PC-9 (cell line): ENCODE results near the gene G6PD. TPM values are rescaled to one million over a fixed set of nuclear protein-coding genes. Genes with fewer than 3 reads are reported as not detected.
A peak's percentile ranks its signal among the peaks of the same experiment; 100 is the strongest.
"Not testable (repeated sequence)": the region's sequence is repeated elsewhere in the genome, so short reads cannot be mapped to it uniquely, and the experiment has no call there.

Source experiments
- BruUV-seq: library from RNA; stranded (reverse); fragments of 400-500 nt; replicated peaks from 2 replicates; lab custom pipeline; 2021; lab: Mats Ljungman, UMichigan
- CTCF ChIA-PET: fragments of 300-600 bp; sonication (Branson Sonifier 250); formaldehyde crosslinking; loops from one replicate; lab custom pipeline; 2022; ENCODE audit warnings: antibody characterized with exemption; lab: Charles Lee
- POLR2A ChIA-PET: fragments of 300-600 bp; sonication (Branson Sonifier 250); formaldehyde crosslinking; loops from one replicate; lab custom pipeline; 2022; ENCODE audit warnings: antibody characterized with exemption; ENCODE audit not compliant: unreplicated experiment; lab: Charles Lee
- DNase-seq, 2 experiments: peaks; one replicate each; pipeline versions ENCODE4 v3.0.0 to v3.0.0-alpha.2; 2015 to 2022; ENCODE audit warnings: mixed read lengths in 1 of 2
- H2AFZ ChIP-seq: fragments of 200-600 bp; sonication (generic); 2 replicates; pipeline ENCODE4 v1.8.1; 2017; ENCODE audit warnings: antibody characterized with exemption
- H3F3A ChIP-seq: fragments of 200-600 bp; sonication (generic); 2 replicates; pipeline ENCODE4 v1.8.1; 2017; ENCODE audit warnings: antibody characterized with exemption, mild to moderate bottlenecking, low read depth; ENCODE audit not compliant: insufficient read depth
- H3K27ac ChIP-seq: fragments of 200-600 bp; sonication (generic); 2 replicates; pipeline ENCODE4 v1.6.1; 2016; ENCODE audit warnings: mixed run types
- H3K27me3 ChIP-seq: fragments of 200-600 bp; sonication (generic); 2 replicates; pipeline ENCODE4 v1.6.1; 2016; ENCODE audit warnings: low read depth, mixed run types; ENCODE audit not compliant: insufficient read depth
- H3K36me3 ChIP-seq: fragments of 200-600 bp; sonication (generic); 2 replicates; pipeline ENCODE4 v1.6.1; 2016; ENCODE audit warnings: low read depth, mixed run types
- H3K4me1 ChIP-seq: fragments of 200-600 bp; sonication (generic); replicated peaks from 2 replicates; pipeline ENCODE4 v1.6.1; 2016; ENCODE audit warnings: mixed run types; ENCODE audit not compliant: insufficient read depth
- H3K4me2 ChIP-seq: fragments of 200-600 bp; sonication (generic); 2 replicates; pipeline ENCODE4 v1.6.1; 2017; ENCODE audit warnings: mixed run types
- H3K4me3 ChIP-seq: fragments of 200-600 bp; sonication (generic); 2 replicates; pipeline ENCODE4 v1.6.1; 2016; ENCODE audit warnings: mixed run types
- H3K79me2 ChIP-seq: fragments of 200-600 bp; sonication (generic); 2 replicates; pipeline ENCODE4 v1.6.1; 2017; ENCODE audit warnings: low read depth, mixed run types
- H3K9me2 ChIP-seq: fragments of 200-600 bp; sonication (generic); 2 replicates; pipeline ENCODE4 v1.8.1; 2017; ENCODE audit warnings: mild to moderate bottlenecking; ENCODE audit not compliant: insufficient read depth
- H3K9me3 ChIP-seq: fragments of 200-600 bp; sonication (generic); 2 replicates; pipeline ENCODE4 v1.8.1; 2016; ENCODE audit warnings: low read depth; ENCODE audit not compliant: insufficient read depth
- H4K20me1 ChIP-seq: fragments of 200-600 bp; sonication (generic); 2 replicates; pipeline ENCODE4 v1.8.1; 2017; ENCODE audit not compliant: insufficient read depth
- EZH2 ChIP-seq: fragments of 200-600 bp; sonication (generic); IDR thresholded peaks from 2 replicates; pipeline ENCODE4 v1.8.0; 2017; ENCODE audit warnings: antibody characterized with exemption, low read depth
- intact Hi-C: fragments of 100-400 bp; cut with micrococcal nuclease; formaldehyde crosslinking; loops from one replicate; pipeline ENCODE4 v1.10.0; 2022; ENCODE audit not compliant: unreplicated experiment
- total RNA-seq: library from RNA; stranded (reverse); gene quantifications from 2 replicates; pipeline ENCODE4 v1.2.3, GENCODE V29; 2021
- TF ChIP-seq, protein P1 (sequence below): fragments of 200-600 bp; sonication (generic); conservative IDR thresholded peaks from 2 replicates; pipeline ENCODE4 v1.6.1; 2017; ENCODE audit warnings: mixed run types, antibody characterized with exemption, mild to moderate bottlenecking, moderate library complexity

The G6PD gene
- total RNA-seq, 1 experiment from 2014 or later: 1,283 TPM

DNA sequence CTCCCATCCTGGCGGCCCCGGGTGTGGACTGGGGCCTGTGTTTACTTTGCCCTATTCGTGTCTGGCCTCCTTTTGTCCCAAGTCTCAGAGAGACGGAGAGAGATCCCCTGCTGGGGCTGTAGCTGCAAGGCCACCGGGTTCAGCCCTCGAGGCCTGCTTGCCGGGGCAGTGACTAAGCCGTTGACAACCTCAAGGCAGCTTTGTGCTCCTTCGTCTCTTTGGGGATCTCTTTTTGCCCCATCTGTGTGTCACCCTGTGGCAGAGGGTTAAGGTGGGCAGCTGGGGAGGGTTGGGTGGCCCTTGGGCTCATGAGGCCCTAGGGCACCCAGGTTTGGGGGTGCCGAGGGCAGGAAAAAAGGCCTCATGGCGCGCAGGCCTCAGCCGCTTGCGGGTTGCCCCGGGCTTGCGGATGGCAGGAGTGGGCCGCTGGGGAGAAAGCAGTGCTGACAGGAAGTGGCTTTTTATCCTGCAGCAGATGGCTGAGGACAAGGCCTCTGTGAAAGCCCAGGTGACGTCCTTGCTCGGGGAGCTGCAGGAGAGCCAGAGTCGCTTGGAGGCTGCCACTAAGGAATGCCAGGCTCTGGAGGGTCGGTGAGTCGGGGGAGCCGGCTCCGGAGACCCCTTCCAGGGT is 11.5 kb upstream of the G6PD start:
- H3K27ac ChIP-seq, H2AFZ ChIP-seq, POLR2A ChIA-PET, DNase-seq, H3K27me3 ChIP-seq, H3K79me2 ChIP-seq, H3K36me3 ChIP-seq, H4K20me1 ChIP-seq, intact Hi-C loops, H3K4me3 ChIP-seq, H3K4me2 ChIP-seq, CTCF ChIA-PET, H3K9me2 ChIP-seq, BruUV-seq, H3K4me1 ChIP-seq, H3K9me3 ChIP-seq, H3F3A ChIP-seq: not testable (repeated sequence)

- H2AFZ ChIP-seq, DNase-seq, H3K27me3 ChIP-seq, H3K4me2 ChIP-seq, H3K9me3 ChIP-seq, BruUV-seq, POLR2A ChIA-PET, H3K27ac ChIP-seq, H3K9me2 ChIP-seq, H3K36me3 ChIP-seq, intact Hi-C loops, CTCF ChIA-PET, H3K4me3 ChIP-seq: not testable (repeated sequence)
- H4K20me1 ChIP-seq: peaks cover 12% of the 10 kb centered on the region; the same call in 1 of the 2 replicates
- peaks cover 14% of the 10 kb centered on the region for H3K4me1 ChIP-seq
- peaks cover 46% of the 10 kb centered on the region for H3K79me2 ChIP-seq
- peaks cover 11% of the 10 kb centered on the region for H3F3A ChIP-seq
Observed at GRCh38 chrX:154552112-154552806, 5.6 kb upstream of the G6PD start.

GRCh38 chrX:154549766-154550165 is 3.1 kb upstream of the G6PD start:
- POLR2A ChIA-PET: no interaction called here
- H3K79me2 ChIP-seq: peaks cover 65% of the 10 kb centered on the region
- no peak overlapping the region; the same call in 1 of the 2 replicates for H3K4me3 ChIP-seq
- H3K9me3 ChIP-seq: no peaks in the 10 kb centered on the region
- intact Hi-C loops: no loop called here
- H3K4me2 ChIP-seq: peak overlapping the region; percentile 87
- no TSS peak for BruUV-seq
- H3K4me1 ChIP-seq: peaks cover 14% of the 10 kb centered on the region
- peaks cover 12% of the 10 kb centered on the region; the same call in 1 of the 2 replicates for H4K20me1 ChIP-seq
- H3K27ac ChIP-seq: no peak overlapping the region
- H3K27me3 ChIP-seq: no peaks in the 10 kb centered on the region
- CTCF ChIA-PET: no interaction called here
- TF ChIP-seq, protein P1, sequence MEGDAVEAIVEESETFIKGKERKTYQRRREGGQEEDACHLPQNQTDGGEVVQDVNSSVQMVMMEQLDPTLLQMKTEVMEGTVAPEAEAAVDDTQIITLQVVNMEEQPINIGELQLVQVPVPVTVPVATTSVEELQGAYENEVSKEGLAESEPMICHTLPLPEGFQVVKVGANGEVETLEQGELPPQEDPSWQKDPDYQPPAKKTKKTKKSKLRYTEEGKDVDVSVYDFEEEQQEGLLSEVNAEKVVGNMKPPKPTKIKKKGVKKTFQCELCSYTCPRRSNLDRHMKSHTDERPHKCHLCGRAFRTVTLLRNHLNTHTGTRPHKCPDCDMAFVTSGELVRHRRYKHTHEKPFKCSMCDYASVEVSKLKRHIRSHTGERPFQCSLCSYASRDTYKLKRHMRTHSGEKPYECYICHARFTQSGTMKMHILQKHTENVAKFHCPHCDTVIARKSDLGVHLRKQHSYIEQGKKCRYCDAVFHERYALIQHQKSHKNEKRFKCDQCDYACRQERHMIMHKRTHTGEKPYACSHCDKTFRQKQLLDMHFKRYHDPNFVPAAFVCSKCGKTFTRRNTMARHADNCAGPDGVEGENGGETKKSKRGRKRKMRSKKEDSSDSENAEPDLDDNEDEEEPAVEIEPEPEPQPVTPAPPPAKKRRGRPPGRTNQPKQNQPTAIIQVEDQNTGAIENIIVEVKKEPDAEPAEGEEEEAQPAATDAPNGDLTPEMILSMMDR: no peak
- no peak for TF ChIP-seq EZH2
- no peak for DNase-seq
- peaks cover 15% of the 10 kb centered on the region for H3K36me3 ChIP-seq
- peaks cover 29% of the 10 kb centered on the region for H3F3A ChIP-seq
- H3K9me2 ChIP-seq: no peaks in the 10 kb centered on the region
- no peak overlapping the region for H2AFZ ChIP-seq

- intact Hi-C loops: no loop called here
- Histone ChIP-seq H3K4me1 (peaks cover 22% of the 10 kb centered on the region), H2AFZ (peak overlapping the region; percentile 48; the same call in 1 of the 2 replicates), H4K20me1 (peaks cover 12% of the 10 kb centered on the region; the same call in 1 of the 2 replicates), H3K79me2 (peaks cover 80% of the 10 kb centered on the region), H3K9me3 (no peaks in the 10 kb centered on the region), H3K36me3 (peaks cover 25% of the 10 kb centered on the region), H3K9me2 (no peaks in the 10 kb centered on the region), H3F3A (peaks cover 47% of the 10 kb centered on the region), H3K27ac (peak overlapping the region; percentile 93), H3K4me3 (peak overlapping the region; percentile 99), H3K27me3 (no peaks in the 10 kb centered on the region), H3K4me2 (peak overlapping the region; percentile 87)
- DNase-seq: peak in 1 of 2 experiments; percentile 60
- TF ChIP-seq, protein P1: no peak
- CTCF ChIA-PET: no interaction called here
- POLR2A ChIA-PET: interaction anchor here (0.6 kb wide), 2 partner anchors 56 to 88 kb away, joined by 3 read pairs; no protein-coding TSS in a partner anchor
- BruUV-seq: no TSS peak
Observed at GRCh38 chrX:154548028-154548316, 1.3 kb upstream of the G6PD start.
